ENCODE results near the gene JCAD. TPM values are rescaled to one million over a fixed set of nuclear protein-coding genes. Genes with fewer than 3 reads are reported as not detected.

Gene JCAD
- total and polyA plus RNA-seq, 10 of the 15 experiments (the other 5 are each of a cell fraction or from before 2014, with no cell fraction given) = 0.28 TPM; not detected in 9

DNA sequence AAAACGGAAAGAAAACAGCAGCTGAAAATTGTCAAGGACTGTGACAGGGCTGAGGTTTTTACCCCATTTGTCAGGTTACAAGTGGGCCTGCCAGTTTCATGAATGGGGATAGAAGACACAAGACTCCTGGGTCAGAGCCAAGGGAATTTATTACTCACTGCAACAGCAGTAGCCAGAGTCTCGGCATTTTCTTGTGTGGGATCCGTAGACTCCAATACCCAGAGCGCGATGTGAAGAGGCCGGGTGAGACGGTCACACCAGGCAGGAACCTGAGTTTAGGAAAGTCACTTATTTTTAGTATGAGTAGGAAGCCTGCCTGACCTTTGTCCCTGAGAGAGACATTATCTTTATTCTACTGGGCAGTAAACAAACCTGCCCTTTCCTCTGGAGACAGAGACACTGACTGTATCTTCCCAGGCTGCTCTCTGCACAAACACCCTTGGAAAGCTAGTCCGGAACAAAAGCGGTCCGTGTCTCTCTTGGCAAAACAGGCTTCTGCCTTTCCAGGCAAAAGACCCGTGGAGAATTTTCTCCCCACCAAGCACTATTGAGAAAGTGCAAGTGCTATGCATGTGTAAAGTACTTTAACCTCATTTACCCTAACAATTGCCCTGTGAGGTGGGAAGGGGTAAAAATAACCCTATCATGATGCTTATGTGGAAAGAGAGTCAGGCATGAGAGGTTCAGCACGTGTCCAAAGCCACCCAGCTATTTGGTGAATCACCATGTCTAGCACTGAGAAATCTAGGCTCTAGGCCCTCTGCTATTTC, 58.4 kb downstream of the JCAD start:
- no peak for TF ChIP-seq PML (IDR thresholded peaks at IDR 0.05; ENCODE audit: low read length)
- TF ChIP-seq NRF1 (conservative IDR thresholded peaks at IDR 0.05; ENCODE audit: low read depth, low read length) = no peak
- no peak for TF ChIP-seq TBL1XR1 (IDR thresholded peaks at IDR 0.05; ENCODE audit: low read depth, low read length)
- TF ChIP-seq HDGF (IDR thresholded peaks at IDR 0.05) = no peak
- TF ChIP-seq SMC3 (IDR thresholded peaks at IDR 0.05; ENCODE audit: borderline replicate concordance, low read length) = no peak
- TF ChIP-seq ETV6 (conservative IDR thresholded peaks at IDR 0.05 in 1 of 2, IDR thresholded peaks at IDR 0.05 in 1 of 2; ENCODE audit: borderline replicate concordance in 1 of 2, low read depth in 1 of 2) = no peak
- Histone ChIP-seq H3K9me3 (replicated peaks; ENCODE audit: control insufficient read depth, insufficient read depth, low read length) (no peaks in the 10 kb centered on the region), H4K20me1 (ENCODE audit: control insufficient read depth, insufficient read depth) (no peaks in the 10 kb centered on the region), H3K36me3 (ENCODE audit: control insufficient read depth in 2 of 2, insufficient read depth in 2 of 2, low read length in 1 of 2) (no peaks in the 10 kb centered on the region), H3K4me2 (ENCODE audit: control insufficient read depth, insufficient read depth) (no peak overlapping the region), H3K9ac (ENCODE audit: control insufficient read depth, insufficient read depth, low read length) (no peak overlapping the region), H3K4me1 (ENCODE audit: control insufficient read depth, insufficient read depth, low read length) (no peaks in the 10 kb centered on the region), H3K27ac (ENCODE audit: control insufficient read depth, insufficient read depth) (no peak overlapping the region), H3K27me3 (replicated peaks in 1 of 2; ENCODE audit: control insufficient read depth in 2 of 2, insufficient read depth in 2 of 2, low read length in 1 of 2) (peaks cover 0 to 1% of the 10 kb centered on the region in 2 experiments; a peak in 2 of 4 replicates), H3K4me3 (no peak overlapping the region), H2AFZ (ENCODE audit: control insufficient read depth, low read depth, low read length) (no peak overlapping the region), H3K79me2 (ENCODE audit: control insufficient read depth, insufficient read depth, low read length) (no peaks in the 10 kb centered on the region)
- DNase-seq (ENCODE audit: low read depth, low spot score) (no peak), ATAC-seq (no peak), FAIRE-seq (no peak)
- ChIA-PET SMC1A (ENCODE audit: uncharacterized antibody, unreplicated experiment) (interaction anchor here (1.0 to 1.3 kb wide), 2 partner anchors 240 to 590 kb away, joined by 3 read pairs; no protein-coding TSS in a partner anchor), RAD21 (ENCODE audit: unreplicated experiment) (interaction anchor here (1.2 to 1.4 kb wide), 2 partner anchors 345 to 590 kb away, joined by 3 to 7 read pairs; no protein-coding TSS in a partner anchor), CTCF (interaction anchor here (0.6 to 6.0 kb wide), 4 partner anchors 11 to 353 kb away, joined by 3 to 68 read pairs (median 4); no protein-coding TSS in a partner anchor), POLR2A (no interaction called here)
- in situ Hi-C loops (cut with MboI) (loop anchor here (25.0 kb wide), 1 partner anchor 236 kb away; no protein-coding TSS in a partner anchor), intact Hi-C loops (cut with micrococcal nuclease; ENCODE audit: unreplicated experiment) (no loop called here)
- BruUV-seq (replicated peaks) = no TSS peak
- WGBS (ENCODE audit: insufficient coverage, insufficient replicate concordance, low lambda C conversion rate, missing lambda C conversion rate) = 57% methylated on average over 12 of the region's 12 CpGs

Measured in GM12878 (cell line).